GM12801 (cell line): ENCODE results near the gene EMC6.

Experiments
- CTCF ChIP-seq: IDR thresholded peaks from one replicate; pipeline ENCODE4 v1.5.1; 2011; ENCODE audit warnings: control low read depth; ENCODE audit not compliant: insufficient read length; ENCODE audit errors: extremely low read depth

The EMC6 gene

GRCh38 chr17:3678095-3678820, 9.6 kb downstream of the EMC6 start:
- no peak for TF ChIP-seq CTCF

GRCh38 chr17:3678821-3679530, 10.4 kb downstream of the EMC6 start:
- TF ChIP-seq CTCF: no peak

- TF ChIP-seq CTCF: no peak
These were observed 11.0 kb downstream of the EMC6 start for GRCh38 chr17:3679531-3680126.

GRCh38 chr17:3681057-3681456, 12.4 kb downstream of the EMC6 start:
- TF ChIP-seq CTCF: no peak

GRCh38 chr17:3681565-3681964, 13.0 kb downstream of the EMC6 start:
- no peak for TF ChIP-seq CTCF

GRCh38 chr17:3682033-3682432, 13.4 kb downstream of the EMC6 start:
- TF ChIP-seq CTCF: no peak

- TF ChIP-seq CTCF: peak; percentile 89
These were observed 14.5 kb downstream of the EMC6 start for GRCh38 chr17:3683054-3683511.
